HepG2 (cell line): Measurements from ENCODE around the gene BLVRA. TPM values are rescaled to one million over a fixed set of nuclear protein-coding genes. Genes with fewer than 3 reads are reported as not detected.

ENCODE experiments used
- ARNTL ChIP-seq: sonication (generic); formaldehyde crosslinking; IDR thresholded peaks from 2 replicates; pipeline ENCODE4 v1.4.0; 2020; ENCODE audit warnings: mild to moderate bottlenecking, missing genetic modification reagents
- CHCHD3 ChIP-seq: sonication (generic); formaldehyde crosslinking; IDR thresholded peaks from 2 replicates; pipeline ENCODE4 v1.8.0; 2022; ENCODE audit warnings: mild to moderate bottlenecking, missing genetic modification reagents, moderate library complexity
- ETV6 ChIP-seq: sonication (generic); formaldehyde crosslinking; conservative IDR thresholded peaks from 2 replicates; pipeline ENCODE4 v1.4.0; 2020; ENCODE audit warnings: missing genetic modification reagents
- GATA4 ChIP-seq: sonication (generic); IDR thresholded peaks from 2 replicates; pipeline ENCODE4 v1.6.1; 2016; ENCODE audit warnings: antibody characterized with exemption, low read depth, borderline replicate concordance
- HNF1B ChIP-seq: sonication (generic); formaldehyde crosslinking; IDR thresholded peaks from 2 replicates; pipeline ENCODE4 v1.5.1; 2020; ENCODE audit warnings: mild to moderate bottlenecking, moderate library complexity, missing genetic modification reagents
- IKZF1 ChIP-seq: fragments of 450-650 bp; IDR thresholded peaks from 2 replicates; pipeline ENCODE4 v1.7.1; 2016
- MXD3 ChIP-seq: IDR thresholded peaks from 2 replicates; pipeline ENCODE4 v1.6.1; 2016; ENCODE audit warnings: mild to moderate bottlenecking, missing biosample characterization, missing genetic modification reagents
- NFE2 ChIP-seq: sonication (generic); formaldehyde crosslinking; IDR thresholded peaks from 2 replicates; pipeline ENCODE4 v1.4.0; 2020; ENCODE audit warnings: missing genetic modification reagents
- NR3C1 ChIP-seq: sonication (generic); formaldehyde crosslinking; IDR thresholded peaks from 2 replicates; pipeline ENCODE4 v1.4.0; 2020; ENCODE audit warnings: missing genetic modification reagents
- PATZ1 ChIP-seq: sonication (generic); formaldehyde crosslinking; IDR thresholded peaks from 2 replicates; pipeline ENCODE4 v1.4.0; 2020; ENCODE audit warnings: missing genetic modification reagents
- RBAK ChIP-seq: sonication (generic); formaldehyde crosslinking; IDR thresholded peaks from 2 replicates; pipeline ENCODE4 v1.5.1; 2020; ENCODE audit warnings: mild to moderate bottlenecking, missing genetic modification reagents
- SMC3 ChIP-seq: IDR thresholded peaks from 2 replicates; pipeline ENCODE4 v1.6.1; 2011; ENCODE audit warnings: low read length, improper control_type of control experiment
- SYNCRIP ChIP-seq: fragments of 200-400 bp; formaldehyde crosslinking; IDR thresholded peaks from 2 replicates; pipeline ENCODE4 v1.6.1; 2018; ENCODE audit warnings: mild to moderate bottlenecking, low read depth, low read length; ENCODE audit not compliant: insufficient read depth
- ZHX2 ChIP-seq, 2 experiments: sonication (generic) in 1 of 2; formaldehyde crosslinking in 1 of 2; IDR thresholded peaks; 2 replicates each; pipeline versions ENCODE4 v1.6.1 to v1.9.0; 2014 to 2022; ENCODE audit warnings: antibody characterized with exemption in 1 of 2, borderline replicate concordance in 1 of 2, inconsistent platforms in 1 of 2, low read depth in 1 of 2, missing genetic modification reagents in 1 of 2
- ZNF232 ChIP-seq: sonication (generic); formaldehyde crosslinking; IDR thresholded peaks from 2 replicates; pipeline ENCODE4 v1.4.0; 2020; ENCODE audit warnings: missing genetic modification reagents, borderline replicate concordance
- polyA plus RNA-seq, 8 experiments: library from polyadenylated mRNA; depleted of rRNA in 3 of 8; stranded (reverse) in 7 of 8; unstranded in 1 of 8; fragments of >200 nt; fragmentation: Illumina TruSeq in 4 of 8; extraction: Trizol in 4 of 8; gene quantifications; 2 replicates each; pipeline versions ENCODE4 v1.2.1 to v1.2.3, GENCODE V29; 2011 to 2016; ENCODE audit warnings: low read depth in 4 of 8, missing spikeins in 1 of 8, mixed read lengths in 1 of 8; ENCODE audit not compliant: insufficient read depth in 1 of 8
- total RNA-seq, 5 experiments: library from RNA; depleted of rRNA; stranded (reverse); fragments of >200 nt; fragmentation: Illumina TruSeq; extraction: Trizol; gene quantifications; 2 replicates each; pipeline ENCODE4 v1.2.3, GENCODE V29; 2016; ENCODE audit warnings: low read depth in 1 of 5

Gene BLVRA
- total and polyA plus RNA-seq, 2 of the 13 experiments (the other 11 are each of a cell fraction or from before 2014, with no cell fraction given), result 39.2 to 64.2 TPM

- peak; percentile 72; the same call in 1 of the 2 replicates for TF ChIP-seq MXD3 (CRISPR knock-in tag)
- TF ChIP-seq NFE2, result no peak
- TF ChIP-seq NR3C1 (CRISPR knock-in tag), result no peak
- TF ChIP-seq PATZ1 (CRISPR knock-in tag), result peak; percentile 42; the same call in 1 of the 2 replicates
- no peak for TF ChIP-seq RBAK (CRISPR knock-in tag)
- TF ChIP-seq SMC3, result no peak
- TF ChIP-seq ARNTL, result peak; percentile 66; the same call in 1 of the 2 replicates
- no peak; the same call in none of the 2 replicates for TF ChIP-seq HNF1B (CRISPR knock-in tag)
- peak; percentile 30; the same call in 1 of the 2 replicates for TF ChIP-seq ETV6 (CRISPR knock-in tag)
- no peak for TF ChIP-seq SYNCRIP
- TF ChIP-seq IKZF1, result no peak
- peak; percentile 18; the same call in 1 of the 2 replicates for TF ChIP-seq CHCHD3 (CRISPR knock-in tag)
- TF ChIP-seq ZHX2 (IDR thresholded peaks at IDR 0.05; ENCODE audit: low read depth), result peak; percentile 55; the same call in 1 of the 2 replicates
- TF ChIP-seq ZHX2 (CRISPR knock-in tag; IDR thresholded peaks at IDR 0.05; ENCODE audit: borderline replicate concordance), result no peak
- no peak for TF ChIP-seq GATA4
- peak; percentile 31; the same call in 1 of the 2 replicates for TF ChIP-seq ZNF232
These were observed 29.1 kb upstream of the BLVRA start, which contains the start of gene COA1 (continued) for GRCh38 chr7:43729214-43729923.
